GM12878 (cell line): ENCODE measurements around the gene RCHY1. TPM values are rescaled to one million over a fixed set of nuclear protein-coding genes. Genes with fewer than 3 reads are reported as not detected.

Experiments
- ATAC-seq: fragments of 200-7000 bp; cut with Tn5 transposase; 3 replicates; pipeline ENCODE4 v1.9.1; 2020; ENCODE audit warnings: mild to moderate bottlenecking, moderate library complexity
- Bru-seq: library from RNA; stranded (reverse); fragments of 400-500 nt; gene quantifications from one replicate; lab custom pipeline; 2021; lab: Mats Ljungman, UMichigan
- BruChase-seq, 2 experiments: library from RNA; stranded (reverse); fragments of 400-500 nt; gene quantifications; one replicate each; lab custom pipeline; 2021; lab: Mats Ljungman, UMichigan
- BruUV-seq: library from RNA; stranded (reverse); fragments of 400-500 nt; replicated peaks from 2 replicates; lab custom pipeline; 2021; lab: Mats Ljungman, UMichigan
- CTCF ChIA-PET: fragments of 300-600 bp; sonication (Branson Sonifier 250); formaldehyde crosslinking; extraction: SDS; loops from one replicate; lab custom pipeline; 2021; ENCODE audit warnings: inconsistent platforms; lab: Yijun Ruan, JAX
- POLR2A ChIA-PET: fragments of 350-600 bp; formaldehyde crosslinking; extraction: SDS; loops from one replicate; lab custom pipeline; 2021; ENCODE audit warnings: inconsistent platforms; lab: Charles Lee
- RAD21 ChIA-PET: fragments of 300-600 bp; sonication (Branson Sonifier 250); formaldehyde crosslinking; loops from one replicate; lab custom pipeline; 2023; ENCODE audit warnings: antibody characterized with exemption; ENCODE audit not compliant: unreplicated experiment; lab: Charles Lee
- SMC1A ChIA-PET: fragments of 300-600 bp; sonication (Branson Sonifier 250); formaldehyde crosslinking; loops from one replicate; lab custom pipeline; 2023; ENCODE audit not compliant: unreplicated experiment, uncharacterized antibody; lab: Charles Lee
- DNase-seq: peaks from one replicate; pipeline ENCODE4 v3.0.0-alpha.2; 2011; ENCODE audit warnings: low read depth, low spot score
- FAIRE-seq: peaks from 3 replicates; lab custom pipeline; 2011; peaks lifted over from hg19 to GRCh38; lab: Jason Lieb, UNC
- H2AFZ ChIP-seq: 2 replicates; pipeline ENCODE4 v1.6.0; 2011; ENCODE audit warnings: low read depth, low read length, control low read depth; ENCODE audit not compliant: control insufficient read depth
- H3K27ac ChIP-seq: 2 replicates; pipeline ENCODE4 v1.5.1; 2011; ENCODE audit warnings: control low read depth; ENCODE audit not compliant: control insufficient read depth, insufficient read depth
- H3K27me3 ChIP-seq, 2 experiments: replicated peaks in 1 of 2; 2 replicates each; pipeline versions ENCODE4 v1.6.0 to v1.6.1; 2011; ENCODE audit warnings: low read length in 1 of 2; ENCODE audit not compliant: control insufficient read depth in 2 of 2, insufficient read depth in 2 of 2
- H3K36me3 ChIP-seq, 2 experiments: 2 replicates each; pipeline ENCODE4 v1.5.1; 2011; ENCODE audit warnings: low read length in 1 of 2; ENCODE audit not compliant: control insufficient read depth in 2 of 2, insufficient read depth in 2 of 2
- H3K4me1 ChIP-seq: 2 replicates; pipeline ENCODE4 v1.6.1; 2011; ENCODE audit warnings: mild to moderate bottlenecking, low read length, moderate library complexity, mixed read lengths; ENCODE audit not compliant: control insufficient read depth, insufficient read depth
- H3K4me2 ChIP-seq: 2 replicates; pipeline ENCODE4 v1.6.0; 2011; ENCODE audit warnings: control low read depth; ENCODE audit not compliant: control insufficient read depth, insufficient read depth
- H3K4me3 ChIP-seq: fragments of 200-600 bp; sonication (generic); 2 replicates; pipeline ENCODE4 v1.5.1; 2016
- H3K79me2 ChIP-seq: 2 replicates; pipeline ENCODE4 v1.6.0; 2011; ENCODE audit warnings: low read length; ENCODE audit not compliant: control insufficient read depth, insufficient read depth
- H3K9ac ChIP-seq: 2 replicates; pipeline ENCODE4 v1.8.0; 2011; ENCODE audit warnings: low read length, control low read depth, mixed read lengths; ENCODE audit not compliant: control insufficient read depth, insufficient read depth
- H3K9me3 ChIP-seq: replicated peaks from 3 replicates; pipeline ENCODE4 v1.5.1; 2011; ENCODE audit warnings: mild to moderate bottlenecking, low read length; ENCODE audit not compliant: control insufficient read depth, insufficient read depth
- H4K20me1 ChIP-seq: 2 replicates; pipeline ENCODE4 v1.6.0; 2011; ENCODE audit not compliant: control insufficient read depth, insufficient read depth
- BRCA1 ChIP-seq: IDR thresholded peaks from 2 replicates; pipeline ENCODE4 v1.6.1; 2011; ENCODE audit warnings: low read depth, low read length, improper control_type of control experiment
- FOXM1 ChIP-seq: IDR thresholded peaks from 2 replicates; pipeline ENCODE4 v1.6.1; 2012; ENCODE audit warnings: low read depth, mild to moderate bottlenecking, inconsistent platforms, low read length, moderate library complexity
- MEF2A ChIP-seq: IDR thresholded peaks from 2 replicates; pipeline ENCODE4 v1.6.1; 2011; ENCODE audit warnings: low read depth, mild to moderate bottlenecking, low read length, moderate library complexity; ENCODE audit not compliant: insufficient read depth
- MTA2 ChIP-seq: fragments of 450-650 bp; IDR thresholded peaks from 2 replicates; pipeline ENCODE4 v1.6.1; 2016; ENCODE audit warnings: low read depth, mild to moderate bottlenecking, moderate library complexity
- MYB ChIP-seq: fragments of 150-350 bp; IDR thresholded peaks from 2 replicates; pipeline ENCODE4 v1.6.1; 2014; ENCODE audit warnings: mild to moderate bottlenecking, low read depth, low read length, borderline replicate concordance
- NR2C1 ChIP-seq: fragments of 450-650 bp; IDR thresholded peaks from 2 replicates; pipeline ENCODE4 v1.6.1; 2017; ENCODE audit warnings: antibody characterized with exemption, mild to moderate bottlenecking, moderate library complexity
- RUNX3 ChIP-seq: IDR thresholded peaks from 2 replicates; pipeline ENCODE4 v1.6.1; 2012; ENCODE audit warnings: low read length, inconsistent platforms
- SMARCA5 ChIP-seq: fragments of 450-650 bp; IDR thresholded peaks from 2 replicates; pipeline ENCODE4 v1.6.1; 2017; ENCODE audit warnings: mild to moderate bottlenecking
- SMC3 ChIP-seq: IDR thresholded peaks from 2 replicates; pipeline ENCODE4 v1.6.1; 2011; ENCODE audit warnings: low read length, improper control_type of control experiment, borderline replicate concordance
- SUZ12 ChIP-seq: fragments of 200-600 bp; sonication (generic); IDR thresholded peaks from one replicate; pipeline ENCODE4 v1.6.1; 2018; ENCODE audit warnings: antibody characterized with exemption, mild to moderate bottlenecking; ENCODE audit not compliant: unreplicated experiment
- TCF12 ChIP-seq: IDR thresholded peaks from 2 replicates; pipeline ENCODE4 v1.6.1; 2011; ENCODE audit warnings: low read depth, mild to moderate bottlenecking, low read length
- YY1 ChIP-seq: IDR thresholded peaks from 2 replicates; pipeline ENCODE4 v1.6.1; 2011; ENCODE audit warnings: low read depth, mild to moderate bottlenecking, low read length
- ZBED1 ChIP-seq: IDR thresholded peaks from 2 replicates; pipeline ENCODE4 v1.6.1; 2016; ENCODE audit warnings: borderline replicate concordance
- ZNF24 ChIP-seq: fragments of 450-650 bp; IDR thresholded peaks from 2 replicates; pipeline ENCODE4 v1.6.1; 2017; ENCODE audit warnings: antibody characterized with exemption, mild to moderate bottlenecking
- ZZZ3 ChIP-seq: IDR thresholded peaks from 2 replicates; pipeline ENCODE4 v1.6.1; 2011; ENCODE audit warnings: low read depth; ENCODE audit not compliant: control insufficient read depth, insufficient read length
- WGBS: methylation state at CpG from one replicate; pipeline ENCODE4 v1.1.6; 2016; ENCODE audit warnings: low lambda C conversion rate; ENCODE audit not compliant: insufficient replicate concordance, insufficient coverage; ENCODE audit errors: missing lambda C conversion rate; 5-methylcytosine and 5-hydroxymethylcytosine counted together
- in situ Hi-C: fragments of 300-500 bp; cut with MboI; formaldehyde crosslinking; loops from 9 replicates; pipeline ENCODE4 v1.14.3; 2018; ENCODE audit warnings: mixed read lengths
- intact Hi-C: fragments of 100-400 bp; cut with micrococcal nuclease; formaldehyde crosslinking; loops from one replicate; pipeline ENCODE4 v1.14.2; 2022; ENCODE audit not compliant: unreplicated experiment
- long read RNA-seq, 2 experiments: library from polyadenylated mRNA; unstranded; transcript quantifications; one replicate each; pipeline ENCODE4 v2.0.0, GENCODE V29; 2019 to 2020
- polyA minus RNA-seq, 3 experiments: library from RNA; depleted of rRNA, polyadenylated mRNA; stranded (reverse); fragments of >200 nt; gene quantifications; 2 replicates each; pipeline ENCODE4 v1.2.3, GENCODE V29; 2011
- polyA plus RNA-seq, 11 experiments: library from polyadenylated mRNA; depleted of rRNA in 4 of 11; unstranded in 6 of 11; stranded (reverse) in 5 of 11; fragments of >200 nt; fragmentation: Nextera tagmentation in 4 of 11; fragmentation: Illumina TruSeq in 1 of 11; extraction: Ambion mirVana in 4 of 11; extraction: Trizol in 1 of 11; gene quantifications; 1 replicate in 1 of 11; 2 replicates in 10 of 11; pipeline versions ENCODE4 v1.2.1 to v1.2.3, GENCODE V29; 2011 to 2016; ENCODE audit warnings: inconsistent platforms in 2 of 11, missing spikeins in 2 of 11, low read depth in 1 of 11
- total RNA-seq, 4 experiments: library from RNA; depleted of rRNA in 3 of 4; stranded (reverse); fragments of >200 nt in 3 of 4; fragmentation: Illumina TruSeq in 1 of 4; extraction: Trizol in 1 of 4; gene quantifications; 2 replicates each; pipeline versions ENCODE4 v1.2.1 to v1.2.3, GENCODE V29; 2013 to 2021
- TF ChIP-seq, protein P1 (sequence below): IDR thresholded peaks from 2 replicates; pipeline ENCODE4 v1.6.1; 2012; ENCODE audit warnings: mild to moderate bottlenecking, low read depth, low read length

Gene RCHY1
- total RNA-seq (2013; cell fraction: nucleolus; rRNA removed), result 37.9 and 41.3 TPM in 2 replicates
- total RNA-seq (2014; rRNA removed), result 12.0 and 17.7 TPM in 2 replicates
- total RNA-seq (2014; rRNA removed; fragmentation: Illumina TruSeq; extraction: Trizol), result 12.9 and 16.0 TPM in 2 replicates
- 24.3 and 27.7 TPM in 2 replicates for total RNA-seq (2021)
- 50.2 TPM for polyA plus RNA-seq (2011; ENCODE audit: low read depth)
- 50.6 and 68.0 TPM in 2 replicates for polyA plus RNA-seq (2011; rRNA removed)
- polyA plus RNA-seq (2011; cell fraction: cytosol; rRNA removed), result 15.4 and 20.1 TPM in 2 replicates
- 17.0 and 22.5 TPM in 2 replicates for polyA plus RNA-seq (2011; cell fraction: nucleus; rRNA removed)
- polyA plus RNA-seq (2012), result 33.6 and 34.2 TPM in 2 replicates
- 26.9 and 34.3 TPM in 2 replicates for polyA plus RNA-seq (2014; fragmentation: Illumina TruSeq; extraction: Trizol)
- 10 to 100 TPM; 19.9 to 25.0 TPM for polyA plus RNA-seq (2014; fragmentation: Nextera tagmentation; extraction: Ambion mirVana)
- 17.6 and 23.9 TPM in 2 replicates for polyA plus RNA-seq (2014; rRNA removed)
- polyA plus RNA-seq (2016; fragmentation: Nextera tagmentation; extraction: Ambion mirVana), result 10 to 100 TPM; 35.6 to 39.5 TPM
- 19.4 and 35.3 TPM in 2 replicates for polyA minus RNA-seq (2011; rRNA and poly(A)+ RNA removed)
- polyA minus RNA-seq (2011; cell fraction: cytosol; rRNA and poly(A)+ RNA removed), result 7.6 and 10.3 TPM in 2 replicates
- 15.4 and 21.4 TPM in 2 replicates for polyA minus RNA-seq (2011; cell fraction: nucleus; rRNA and poly(A)+ RNA removed)
- Bru-seq, nascent RNA, result percentile 87 among the genes with signal in this experiment
- BruChase-seq, experiment 1, labeled RNA remaining after a 6-hour chase, result percentile 69 among the genes with signal in this experiment
- BruChase-seq, experiment 2, labeled RNA remaining after a 2-hour chase, result percentile 80 among the genes with signal in this experiment
- long read RNA-seq, experiment 1, full-length matches to known transcripts, result 24 of 29 reads
- long read RNA-seq, experiment 1, partial matches to known transcripts, result 0 of 29 reads
- long read RNA-seq, experiment 1, other reads (novel, unspliced or antisense), result 5 of 29 reads
- long read RNA-seq, experiment 2, full-length matches to known transcripts, result 106 of 123 reads
- long read RNA-seq, experiment 2, partial matches to known transcripts, result 2 of 123 reads
- long read RNA-seq, experiment 2, other reads (novel, unspliced or antisense), result 15 of 123 reads

DNA sequence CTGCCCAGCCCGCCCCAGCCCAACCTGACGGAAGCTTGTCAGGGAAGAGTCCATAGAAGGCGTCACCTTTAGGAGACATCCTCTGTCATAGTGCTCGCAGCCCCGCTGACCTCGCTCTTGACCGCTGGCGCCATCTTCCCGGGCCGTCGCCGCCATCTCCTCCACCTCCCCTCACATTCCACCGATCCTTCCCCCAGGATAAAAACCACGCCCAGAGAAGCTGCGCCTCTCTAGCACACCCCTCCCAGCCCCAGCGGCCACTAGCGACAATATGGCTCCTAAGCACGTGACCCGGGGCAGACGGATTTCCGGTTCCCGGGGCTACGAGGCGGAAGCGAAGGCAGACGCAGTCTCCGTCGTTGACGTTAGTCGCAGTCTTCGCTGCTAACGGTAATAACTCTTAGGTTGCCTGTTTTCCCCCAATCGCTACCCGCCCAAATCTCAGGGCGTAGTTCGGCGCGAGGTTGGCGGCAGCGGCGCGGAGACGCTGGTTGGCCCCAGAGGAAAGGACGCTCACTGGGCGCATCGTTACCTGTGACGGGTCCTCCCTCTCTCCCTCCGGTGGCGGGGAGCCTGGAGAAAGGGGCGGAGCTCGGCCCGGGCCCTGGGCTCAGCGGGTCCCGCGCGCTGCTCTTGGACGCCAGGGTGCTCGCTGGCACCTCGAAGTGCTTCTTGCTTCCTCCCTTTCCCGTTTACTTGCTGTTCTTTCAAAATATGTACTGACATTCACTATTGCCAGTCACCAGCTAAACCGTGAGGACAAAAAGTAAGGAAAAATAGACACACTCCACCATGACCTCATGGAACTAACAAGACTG lies at the start of gene RCHY1, which contains the start of gene THAP6:
Gene RCHY1 (minus strand): TSS at position 273 of the 818 bp plus-strand sequence. CDS start 117 bp downstream, at position 156.
Gene THAP6 (plus strand): TSS at position 343 of the 818 bp plus-strand sequence. CDS start 980 bp downstream, outside the sequence.
- Histone ChIP-seq H3K4me1 (no peaks in the 10 kb centered on the region), H3K79me2 (peaks cover 58% of the 10 kb centered on the region), H3K9me3 (peaks cover 2% of the 10 kb centered on the region; the same call in 2 of the 3 replicates), H2AFZ (peak within 1 kb of the TSS; percentile 83), H3K4me2 (peak within 1 kb of the TSS; percentile 94), H3K4me3 (peak within 1 kb of the TSS; percentile 98), H3K27me3 (no peaks in the 10 kb centered on the region), H4K20me1 (no peaks in the 10 kb centered on the region), H3K27ac (peak within 1 kb of the TSS; percentile 84), H3K36me3 (no peaks in the 10 kb centered on the region), H3K9ac (peak within 1 kb of the TSS; percentile 75)
- RAD21 ChIA-PET, result interaction anchor here (0.6 to 1.9 kb wide), 5 partner anchors 9 to 548 kb away, joined by 3 to 5 read pairs (median 3); partner anchors contain the start of gene USO1
- under 1% methylated on average over 54 of the region's 61 CpGs for WGBS
- ATAC-seq, result peak; percentile 91
- FAIRE-seq, result peak; percentile 96
- DNase-seq, result peak; percentile 78
- SMC1A ChIA-PET, result interaction anchor here (0.6 to 2.7 kb wide), 10 partner anchors 10 to 1329 kb away, joined by 3 to 10 read pairs (median 4); partner anchors contain the start of genes SDAD1 and USO1
- in situ Hi-C loops, result no loop called here
- CTCF ChIA-PET, result interaction anchor here (0.9 to 1.9 kb wide), 5 partner anchors 11 to 640 kb away, joined by 3 to 5 read pairs (median 4); partner anchors contain the start of gene USO1
- POLR2A ChIA-PET, result interaction anchor here (0.6 to 2.8 kb wide), 10 partner anchors 9 to 511 kb away, joined by 3 to 22 read pairs (median 4); partner anchors contain the start of gene USO1
- BruUV-seq, result TSS peak; percentile 83
- intact Hi-C loops, result loop anchor here (2.0 to 5.0 kb wide), 3 partner anchors 213 to 642 kb away; partner anchors contain the start of gene PARM1
- TF ChIP-seq MTA2, result no peak
- no peak for TF ChIP-seq ZZZ3
- TF ChIP-seq ZBED1, result no peak
- TF ChIP-seq SMARCA5, result peak; percentile 48; the same call in 1 of the 2 replicates
- TF ChIP-seq, protein P1, sequence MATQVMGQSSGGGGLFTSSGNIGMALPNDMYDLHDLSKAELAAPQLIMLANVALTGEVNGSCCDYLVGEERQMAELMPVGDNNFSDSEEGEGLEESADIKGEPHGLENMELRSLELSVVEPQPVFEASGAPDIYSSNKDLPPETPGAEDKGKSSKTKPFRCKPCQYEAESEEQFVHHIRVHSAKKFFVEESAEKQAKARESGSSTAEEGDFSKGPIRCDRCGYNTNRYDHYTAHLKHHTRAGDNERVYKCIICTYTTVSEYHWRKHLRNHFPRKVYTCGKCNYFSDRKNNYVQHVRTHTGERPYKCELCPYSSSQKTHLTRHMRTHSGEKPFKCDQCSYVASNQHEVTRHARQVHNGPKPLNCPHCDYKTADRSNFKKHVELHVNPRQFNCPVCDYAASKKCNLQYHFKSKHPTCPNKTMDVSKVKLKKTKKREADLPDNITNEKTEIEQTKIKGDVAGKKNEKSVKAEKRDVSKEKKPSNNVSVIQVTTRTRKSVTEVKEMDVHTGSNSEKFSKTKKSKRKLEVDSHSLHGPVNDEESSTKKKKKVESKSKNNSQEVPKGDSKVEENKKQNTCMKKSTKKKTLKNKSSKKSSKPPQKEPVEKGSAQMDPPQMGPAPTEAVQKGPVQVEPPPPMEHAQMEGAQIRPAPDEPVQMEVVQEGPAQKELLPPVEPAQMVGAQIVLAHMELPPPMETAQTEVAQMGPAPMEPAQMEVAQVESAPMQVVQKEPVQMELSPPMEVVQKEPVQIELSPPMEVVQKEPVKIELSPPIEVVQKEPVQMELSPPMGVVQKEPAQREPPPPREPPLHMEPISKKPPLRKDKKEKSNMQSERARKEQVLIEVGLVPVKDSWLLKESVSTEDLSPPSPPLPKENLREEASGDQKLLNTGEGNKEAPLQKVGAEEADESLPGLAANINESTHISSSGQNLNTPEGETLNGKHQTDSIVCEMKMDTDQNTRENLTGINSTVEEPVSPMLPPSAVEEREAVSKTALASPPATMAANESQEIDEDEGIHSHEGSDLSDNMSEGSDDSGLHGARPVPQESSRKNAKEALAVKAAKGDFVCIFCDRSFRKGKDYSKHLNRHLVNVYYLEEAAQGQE, result no peak
- TF ChIP-seq SMC3, result no peak
- peak; percentile 57 for TF ChIP-seq RUNX3
- no peak for TF ChIP-seq BRCA1
- TF ChIP-seq YY1, result peak; percentile 98
- no peak; the same call in 1 of the 2 replicates for TF ChIP-seq MYB
- no peak for TF ChIP-seq TCF12
- no peak for TF ChIP-seq SUZ12
- TF ChIP-seq FOXM1, result no peak
- TF ChIP-seq MEF2A, result no peak
- TF ChIP-seq NR2C1, result peak; percentile 68
- no peak for TF ChIP-seq ZNF24
